ENCODE measurements around the gene CSK. TPM values are rescaled to one million over a fixed set of nuclear protein-coding genes. Genes with fewer than 3 reads are reported as not detected.

The CSK gene
- total RNA-seq, 1 donor = 28.1 TPM

- no peak overlapping the region for H3K4me3 ChIP-seq (ENCODE audit: low read depth, low read length)
- DNase-seq (ENCODE audit: low read depth) = peak; percentile 45
- TF ChIP-seq CTCF (IDR thresholded peaks at IDR 0.05; ENCODE audit: insufficient read depth, low read length) = no peak
Measured at GRCh38 chr15:74829486-74829885, 47.6 kb downstream of the CSK start.

- no peak for DNase-seq (ENCODE audit: low read depth)
- no peak for TF ChIP-seq CTCF (IDR thresholded peaks at IDR 0.05; ENCODE audit: insufficient read depth, low read length)
- H3K4me3 ChIP-seq (ENCODE audit: low read depth, low read length) = no peak overlapping the region
Measured at GRCh38 chr15:74829991-74830390, 48.1 kb downstream of the CSK start.

- no peak for DNase-seq (ENCODE audit: low read depth)
- no peak for TF ChIP-seq CTCF (IDR thresholded peaks at IDR 0.05; ENCODE audit: insufficient read depth, low read length)
Measured at GRCh38 chr15:74830868-74831267, 49.0 kb downstream of the CSK start.

GRCh38 chr15:74831813-74832495, 50.1 kb downstream of the CSK start:
- TF ChIP-seq CTCF (IDR thresholded peaks at IDR 0.05; ENCODE audit: insufficient read depth, low read length) = no peak
- DNase-seq (ENCODE audit: low read depth) = no peak
- no peak overlapping the region for H3K4me3 ChIP-seq (ENCODE audit: low read depth, low read length)

More at GRCh38 chr15:74830868-74831267, 49.0 kb downstream of the CSK start:
- H3K4me3 ChIP-seq (ENCODE audit: low read depth, low read length) = no peak overlapping the region

- DNase-seq (ENCODE audit: low read depth) = no peak
- H3K4me3 ChIP-seq (ENCODE audit: low read depth, low read length) = no peak overlapping the region
- TF ChIP-seq CTCF (IDR thresholded peaks at IDR 0.05; ENCODE audit: insufficient read depth, low read length) = no peak
Measured at GRCh38 chr15:74832826-74833225, 50.9 kb downstream of the CSK start.

GRCh38 chr15:74833376-74834107, 51.7 kb downstream of the CSK start:
- TF ChIP-seq CTCF (IDR thresholded peaks at IDR 0.05; ENCODE audit: insufficient read depth, low read length) = no peak
- no peak overlapping the region for H3K4me3 ChIP-seq (ENCODE audit: low read depth, low read length)
- DNase-seq (ENCODE audit: low read depth) = no peak

Data from fibroblast of the aortic adventitia (primary cell).